ENCODE measurements around the gene SPANXC.
"Not testable (repeated sequence)": the region's sequence is repeated elsewhere in the genome, so short reads cannot be mapped to it uniquely, and the experiment has no call there.

SPANXC gene

DNA sequence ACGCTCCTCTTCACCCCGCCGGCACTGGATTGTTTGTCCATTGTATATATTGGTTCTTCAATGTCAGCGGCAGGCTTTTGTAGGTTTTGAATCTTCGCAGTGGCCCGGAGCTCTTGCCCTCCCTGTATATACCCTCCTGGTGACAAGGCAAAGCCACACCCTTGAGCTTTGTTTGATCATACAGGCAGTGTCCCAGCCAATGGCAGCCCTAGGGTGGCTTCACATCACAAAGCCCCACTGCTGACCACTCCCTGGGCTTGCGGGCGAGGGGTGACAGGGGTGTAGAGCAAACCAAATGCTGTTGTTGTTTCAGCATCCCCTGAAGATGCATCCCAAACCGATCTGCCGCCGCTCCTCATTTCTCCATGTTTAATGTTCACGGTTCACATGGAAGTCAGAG lies at the start of gene SPANXC:
SPANXC (minus strand) TSS at position 101 of the 400 bp plus-strand sequence; CDS start at position 41, 60 bp downstream.
- not testable (repeated sequence) for DNase-seq (ENCODE audit: low spot score)

- no peak for DNase-seq (ENCODE audit: low spot score)
Measured at GRCh38 chrX:141279476-141279875, 37.2 kb upstream of the SPANXC start.

DNA sequence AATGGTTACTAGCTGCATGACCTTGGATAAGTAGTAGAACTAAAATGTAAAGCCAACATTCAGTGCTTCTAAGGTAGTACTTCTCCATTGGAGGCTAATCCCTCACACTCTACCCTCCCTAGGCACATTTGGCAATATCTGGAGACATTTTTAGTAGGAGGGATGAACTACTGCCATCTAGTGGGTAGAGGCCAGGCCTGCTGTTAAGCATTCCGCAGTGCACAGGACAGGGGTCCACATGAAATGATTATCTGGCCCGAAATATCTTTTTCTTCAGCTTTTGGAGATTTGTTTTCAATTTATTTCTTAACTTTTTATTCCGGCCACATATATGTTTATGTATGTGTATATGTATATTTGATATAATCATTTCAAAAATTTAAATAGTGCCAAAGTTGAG lies 36.0 kb upstream of the SPANXC start:
- DNase-seq (ENCODE audit: low spot score) = peak; percentile 23

- no peak for DNase-seq (ENCODE audit: low spot score)
Measured at GRCh38 chrX:141258080-141258479, 15.8 kb upstream of the SPANXC start.

DNA sequence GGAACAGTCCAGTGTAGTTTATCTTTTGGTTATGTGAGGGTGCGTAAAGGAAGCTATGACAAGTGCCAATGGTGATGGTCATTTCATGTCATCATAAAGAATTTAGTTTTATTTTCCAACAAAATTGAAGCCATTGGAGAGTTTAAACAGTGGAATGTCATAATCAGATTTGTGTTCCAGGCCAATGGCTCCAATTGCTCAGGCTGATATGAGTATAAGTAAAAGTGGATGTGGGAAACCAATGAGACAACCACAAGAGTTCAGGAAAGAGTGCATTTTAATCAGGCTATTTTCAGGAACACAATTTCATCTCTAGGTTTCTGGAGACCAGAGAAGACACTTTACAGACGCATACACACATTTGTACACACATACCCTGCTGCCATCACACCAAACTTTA lies 20.7 kb downstream of the SPANXC start:
- no peak for DNase-seq (ENCODE audit: low spot score)

DNA sequence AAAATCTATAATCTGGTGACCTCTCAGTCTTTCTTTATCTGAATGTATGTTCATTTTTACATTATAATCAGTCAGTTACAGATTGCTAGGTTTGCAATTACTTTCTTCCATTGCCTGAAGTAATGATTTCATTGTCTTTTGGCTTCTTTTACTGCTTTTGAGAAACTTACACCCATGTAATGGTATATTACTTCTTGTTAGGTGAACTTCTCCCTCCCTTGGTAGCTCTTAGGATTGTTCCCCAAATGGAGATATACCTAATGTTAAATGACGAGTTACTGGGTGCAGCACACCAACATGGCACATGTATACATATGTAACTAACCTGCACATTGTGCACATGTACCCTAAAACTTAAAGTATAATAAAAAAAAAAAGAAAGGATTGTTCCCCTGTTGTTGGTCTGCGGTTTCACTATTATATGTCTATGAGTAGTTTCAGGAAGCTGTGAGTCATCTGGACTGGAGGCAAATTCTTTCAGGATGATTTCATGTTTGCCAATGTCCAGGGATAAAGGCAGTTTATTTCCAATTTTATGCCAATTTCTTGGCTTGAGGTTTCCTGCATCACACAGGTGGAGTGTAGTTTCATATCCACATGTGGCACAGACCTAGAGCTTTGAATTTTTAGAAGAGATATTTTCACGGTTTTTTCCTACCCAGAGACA lies 21.8 kb downstream of the SPANXC start:
- no peak for DNase-seq (ENCODE audit: low spot score)

- DNase-seq (ENCODE audit: low spot score) = no peak
Measured at GRCh38 chrX:141214196-141214595, 28.1 kb downstream of the SPANXC start.

DNA sequence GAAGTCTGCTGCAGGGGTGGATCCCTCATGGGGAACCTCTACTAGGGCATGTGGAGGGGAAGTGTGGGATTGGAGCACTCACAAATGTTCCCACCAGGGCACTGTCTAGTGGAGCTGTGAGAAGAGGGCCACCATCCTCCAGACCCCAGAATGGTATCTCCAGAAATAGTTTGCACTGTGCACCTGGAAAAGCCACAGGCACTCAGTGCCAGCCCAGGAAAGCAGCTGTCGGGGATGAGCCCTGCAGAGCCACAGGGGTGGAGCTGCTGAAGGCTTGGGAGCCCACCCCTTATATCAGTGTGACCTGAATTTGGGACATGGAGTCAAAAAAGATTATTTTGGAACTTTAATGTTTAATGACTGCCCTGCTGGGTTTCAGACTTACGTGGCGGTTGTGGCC lies 40.4 kb downstream of the SPANXC start:
- no peak for DNase-seq (ENCODE audit: low spot score)

Measured in Ammon's horn (tissue), 1 donor.